Ascending aorta (tissue), 2 donors: Measurements from ENCODE around the gene GFRAL. TPM values are rescaled to one million over a fixed set of nuclear protein-coding genes. Genes with fewer than 3 reads are reported as not detected.

ENCODE experiments used
- DNase-seq, 2 donors: peaks; one replicate each; pipeline ENCODE4 v3.0.0-alpha.2; 2019; ENCODE audit warnings: low spot score in 2 of 2
- H3K27ac ChIP-seq, 2 donors: fragments of 200-600 bp; sonication (generic); one replicate each; pipeline ENCODE4 v1.5.1; 2016 to 2017; ENCODE audit warnings: mild to moderate bottlenecking in 1 of 2
- H3K27me3 ChIP-seq: fragments of 200-600 bp; sonication (generic); one replicate; pipeline ENCODE4 v1.5.1; 2017
- H3K36me3 ChIP-seq, 2 donors: fragments of 200-600 bp; sonication (generic); one replicate each; pipeline ENCODE4 v1.5.1; 2016
- H3K4me1 ChIP-seq, 2 donors: fragments of 200-600 bp; sonication (generic); one replicate each; pipeline ENCODE4 v1.5.1; 2016 to 2017; ENCODE audit warnings: mild to moderate bottlenecking in 1 of 2
- H3K4me3 ChIP-seq, 2 donors: fragments of 200-600 bp; sonication (generic); one replicate each; pipeline ENCODE4 v1.5.1; 2016 to 2017; ENCODE audit warnings: mild to moderate bottlenecking in 1 of 2
- H3K9me3 ChIP-seq, 2 donors: fragments of 200-600 bp; sonication (generic); one replicate each; pipeline ENCODE4 v1.5.1; 2016
- intact Hi-C: fragments of 100-400 bp; cut with DNase I; formaldehyde crosslinking; loops from one replicate; pipeline ENCODE4 v1.15.1; 2023
- total RNA-seq: library from RNA; depleted of rRNA; stranded (reverse); fragments of >200 nt; gene quantifications from one replicate; pipeline ENCODE4 v1.1.0, GENCODE V29; 2016
- TF ChIP-seq, protein P1 (sequence below), 3 experiments: fragments of 200-600 bp in 2 of 3; fragments of 450-650 bp in 1 of 3; sonication (generic) in 2 of 3; IDR thresholded peaks; one replicate each; pipeline ENCODE4 v1.5.1; 2016 to 2019; ENCODE audit warnings: antibody characterized with exemption in 3 of 3, mild to moderate bottlenecking in 1 of 3, moderate library complexity in 1 of 3

GFRAL gene, protein sequence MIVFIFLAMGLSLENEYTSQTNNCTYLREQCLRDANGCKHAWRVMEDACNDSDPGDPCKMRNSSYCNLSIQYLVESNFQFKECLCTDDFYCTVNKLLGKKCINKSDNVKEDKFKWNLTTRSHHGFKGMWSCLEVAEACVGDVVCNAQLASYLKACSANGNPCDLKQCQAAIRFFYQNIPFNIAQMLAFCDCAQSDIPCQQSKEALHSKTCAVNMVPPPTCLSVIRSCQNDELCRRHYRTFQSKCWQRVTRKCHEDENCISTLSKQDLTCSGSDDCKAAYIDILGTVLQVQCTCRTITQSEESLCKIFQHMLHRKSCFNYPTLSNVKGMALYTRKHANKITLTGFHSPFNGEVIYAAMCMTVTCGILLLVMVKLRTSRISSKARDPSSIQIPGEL
- not detected for total RNA-seq

DNA sequence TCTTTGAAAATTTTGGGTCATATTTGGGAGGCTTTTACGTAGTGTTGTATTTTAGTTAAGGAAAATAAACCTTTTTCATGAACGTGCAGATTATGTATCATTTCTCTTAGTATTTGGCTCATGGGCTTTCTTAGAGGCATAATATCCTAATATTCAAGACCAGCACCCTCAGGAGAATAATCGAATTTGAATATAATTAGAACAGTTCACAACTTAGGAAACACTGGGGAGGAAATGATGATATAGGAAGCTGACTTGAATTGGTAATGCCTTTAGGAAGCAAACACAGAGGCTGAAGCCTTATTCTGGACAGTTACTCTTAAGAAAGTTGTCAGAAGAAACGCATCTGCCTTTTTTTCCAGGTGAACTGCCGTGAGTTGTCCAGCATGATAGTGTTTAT, at the start of gene GFRAL:
GFRAL (plus strand) TSS at position 301 of the 400 bp plus-strand sequence; CDS start at position 387, 86 bp downstream.
- Histone ChIP-seq H3K36me3 (no peaks in the 10 kb centered on the region), H3K9me3 (no peaks in the 10 kb centered on the region), H3K4me3 (no peak within 1 kb of the TSS), H3K27ac (no peak within 1 kb of the TSS), H3K4me1 (no peaks in the 10 kb centered on the region), H3K27me3 (no peaks in the 10 kb centered on the region)
- DNase-seq: no peak
- intact Hi-C loops: no loop called here
- TF ChIP-seq, protein P1, sequence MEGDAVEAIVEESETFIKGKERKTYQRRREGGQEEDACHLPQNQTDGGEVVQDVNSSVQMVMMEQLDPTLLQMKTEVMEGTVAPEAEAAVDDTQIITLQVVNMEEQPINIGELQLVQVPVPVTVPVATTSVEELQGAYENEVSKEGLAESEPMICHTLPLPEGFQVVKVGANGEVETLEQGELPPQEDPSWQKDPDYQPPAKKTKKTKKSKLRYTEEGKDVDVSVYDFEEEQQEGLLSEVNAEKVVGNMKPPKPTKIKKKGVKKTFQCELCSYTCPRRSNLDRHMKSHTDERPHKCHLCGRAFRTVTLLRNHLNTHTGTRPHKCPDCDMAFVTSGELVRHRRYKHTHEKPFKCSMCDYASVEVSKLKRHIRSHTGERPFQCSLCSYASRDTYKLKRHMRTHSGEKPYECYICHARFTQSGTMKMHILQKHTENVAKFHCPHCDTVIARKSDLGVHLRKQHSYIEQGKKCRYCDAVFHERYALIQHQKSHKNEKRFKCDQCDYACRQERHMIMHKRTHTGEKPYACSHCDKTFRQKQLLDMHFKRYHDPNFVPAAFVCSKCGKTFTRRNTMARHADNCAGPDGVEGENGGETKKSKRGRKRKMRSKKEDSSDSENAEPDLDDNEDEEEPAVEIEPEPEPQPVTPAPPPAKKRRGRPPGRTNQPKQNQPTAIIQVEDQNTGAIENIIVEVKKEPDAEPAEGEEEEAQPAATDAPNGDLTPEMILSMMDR (IDR thresholded peaks at IDR 0.05): no peak

DNA sequence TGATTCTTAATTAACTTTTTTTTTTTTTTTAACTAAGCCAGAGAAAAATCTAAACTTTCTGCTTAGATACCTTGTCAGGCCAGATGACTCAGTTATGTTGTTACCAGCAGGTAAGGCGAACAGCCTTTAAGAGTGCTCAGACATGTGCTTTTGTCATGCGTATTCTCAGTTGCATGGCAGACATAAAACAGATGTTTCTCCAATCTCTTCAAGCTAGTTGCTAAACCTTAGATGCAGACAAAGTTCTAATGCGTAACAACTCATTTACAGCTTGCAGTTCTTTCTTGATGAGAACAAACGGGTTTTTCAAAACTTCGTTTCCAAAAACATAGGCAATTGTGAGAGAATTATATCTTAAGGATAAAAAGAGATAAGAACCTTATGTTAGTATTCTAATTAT, 49.6 kb upstream of the GFRAL start:
- H3K9me3 ChIP-seq: no peaks in the 10 kb centered on the region
- DNase-seq: no peak
- intact Hi-C loops: loop anchor here (5.0 kb wide), 1 partner anchor 675 kb away; no protein-coding TSS in a partner anchor
- no peak overlapping the region for H3K27ac ChIP-seq
- no peak overlapping the region for H3K4me3 ChIP-seq
- no peaks in the 10 kb centered on the region for H3K27me3 ChIP-seq
- H3K4me1 ChIP-seq: no peaks in the 10 kb centered on the region
- TF ChIP-seq, protein P1 (IDR thresholded peaks at IDR 0.05): no peak
- H3K36me3 ChIP-seq: no peaks in the 10 kb centered on the region

DNA sequence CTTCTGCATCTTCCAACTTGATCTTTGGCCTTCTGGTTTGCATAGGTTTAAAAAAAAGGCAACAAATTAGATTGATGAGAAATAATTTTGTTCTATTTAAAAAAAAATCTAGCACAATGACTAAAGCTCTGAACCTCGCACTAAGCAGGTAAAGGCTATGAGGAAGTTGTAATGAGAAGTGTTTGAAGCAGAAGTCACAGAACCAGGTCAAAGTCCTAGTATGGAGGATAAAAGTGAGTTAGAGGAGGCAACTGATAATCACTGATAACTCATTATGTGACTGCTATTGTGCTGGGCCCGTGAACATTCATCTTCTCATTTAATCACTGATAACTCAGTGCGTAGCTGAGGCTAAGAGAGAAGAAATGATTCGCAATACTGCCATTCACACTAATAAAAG, 46.1 kb upstream of the GFRAL start:
- H3K27me3 ChIP-seq: no peaks in the 10 kb centered on the region
- DNase-seq: no peak
- no peaks in the 10 kb centered on the region for H3K36me3 ChIP-seq
- no peak overlapping the region for H3K27ac ChIP-seq
- TF ChIP-seq, protein P1 (IDR thresholded peaks at IDR 0.05): no peak
- intact Hi-C loops: no loop called here
- H3K4me3 ChIP-seq: no peak overlapping the region
- no peaks in the 10 kb centered on the region for H3K9me3 ChIP-seq
- no peaks in the 10 kb centered on the region for H3K4me1 ChIP-seq

DNA sequence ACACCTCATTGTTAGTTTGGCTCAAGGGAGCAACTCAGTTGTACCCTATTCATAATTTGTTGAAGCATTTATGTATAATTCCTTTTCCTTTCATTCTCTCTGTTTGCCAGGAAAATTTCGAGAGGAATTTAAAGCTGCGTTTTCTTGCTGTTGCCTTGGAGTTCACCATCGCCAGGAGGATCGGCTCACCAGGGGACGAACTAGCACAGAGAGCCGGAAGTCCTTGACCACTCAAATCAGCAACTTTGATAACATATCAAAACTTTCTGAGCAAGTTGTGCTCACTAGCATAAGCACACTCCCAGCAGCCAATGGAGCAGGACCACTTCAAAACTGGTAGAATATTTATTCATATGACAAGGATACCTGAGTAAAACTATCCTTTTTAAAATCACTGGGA, 45.2 kb upstream of the GFRAL start:
- Histone ChIP-seq H3K4me3 (no peak overlapping the region), H3K36me3 (no peaks in the 10 kb centered on the region), H3K4me1 (no peaks in the 10 kb centered on the region), H3K27ac (no peak overlapping the region), H3K9me3 (no peaks in the 10 kb centered on the region), H3K27me3 (no peaks in the 10 kb centered on the region)
- intact Hi-C loops: no loop called here
- TF ChIP-seq, protein P1 (IDR thresholded peaks at IDR 0.05): no peak
- no peak for DNase-seq

DNA sequence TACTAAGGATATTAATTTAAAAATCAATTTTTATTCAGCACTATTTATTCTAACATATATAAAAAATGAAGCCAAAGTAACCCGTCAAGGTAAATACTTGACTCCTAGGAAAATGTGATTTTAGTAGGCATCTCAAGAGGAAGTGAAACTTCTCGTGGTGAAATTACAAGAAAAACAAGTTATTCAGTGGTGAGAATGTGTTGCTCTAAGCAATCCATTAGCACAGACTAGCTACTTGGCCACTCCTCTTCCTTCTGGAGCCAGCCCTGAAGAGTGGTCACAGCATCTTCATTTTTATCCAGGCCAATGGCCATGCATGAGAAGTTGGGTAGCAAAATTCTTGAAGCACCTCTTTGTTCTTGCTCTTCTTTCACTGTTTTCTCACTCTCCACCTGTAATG, 40.4 kb upstream of the GFRAL start:
- H3K27me3 ChIP-seq: no peaks in the 10 kb centered on the region
- DNase-seq: no peak
- H3K27ac ChIP-seq: no peak overlapping the region
- H3K36me3 ChIP-seq: no peaks in the 10 kb centered on the region
- H3K4me1 ChIP-seq: no peaks in the 10 kb centered on the region
- intact Hi-C loops: no loop called here
- no peak overlapping the region for H3K4me3 ChIP-seq
- H3K9me3 ChIP-seq: no peaks in the 10 kb centered on the region
- TF ChIP-seq, protein P1 (IDR thresholded peaks at IDR 0.05): no peak
